Fibroblast of lung (primary cell): ENCODE measurements around the gene FARP1.

Source experiments
- EZH2 ChIP-seq: IDR thresholded peaks from 2 replicates; pipeline ENCODE4 v1.5.1; 2012; ENCODE audit warnings: low read length, control low read depth, mild to moderate bottlenecking; ENCODE audit errors: missing control alignments
- TF ChIP-seq, protein P1 (sequence below), 2 donors: IDR thresholded peaks in 1 of 2; conservative IDR thresholded peaks in 1 of 2; 1 replicate in 1 of 2; 2 replicates in 1 of 2; pipeline ENCODE4 v1.5.1; 2011 to 2012; ENCODE audit warnings: low read length in 2 of 2, control low read depth in 1 of 2, inconsistent platforms in 1 of 2, low read depth in 1 of 2, mild to moderate bottlenecking in 1 of 2

DNA sequence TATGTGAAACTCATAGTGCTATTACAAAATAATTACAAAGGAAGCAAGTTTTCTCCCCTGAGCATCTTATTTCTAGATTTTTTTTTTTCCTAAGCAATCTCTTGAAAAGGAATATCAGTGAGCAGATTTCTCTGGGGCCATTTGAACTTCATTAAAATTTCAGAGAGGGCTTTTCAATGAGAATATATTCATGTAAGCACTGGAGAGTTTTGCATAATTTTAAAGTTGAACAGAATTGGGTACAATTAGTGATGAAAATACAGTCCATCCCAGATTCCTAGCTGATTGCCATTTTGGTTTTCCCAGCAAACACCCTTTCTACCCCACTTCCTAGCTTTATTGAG, 101.0 kb downstream of the FARP1 start:
- TF ChIP-seq, protein P1, sequence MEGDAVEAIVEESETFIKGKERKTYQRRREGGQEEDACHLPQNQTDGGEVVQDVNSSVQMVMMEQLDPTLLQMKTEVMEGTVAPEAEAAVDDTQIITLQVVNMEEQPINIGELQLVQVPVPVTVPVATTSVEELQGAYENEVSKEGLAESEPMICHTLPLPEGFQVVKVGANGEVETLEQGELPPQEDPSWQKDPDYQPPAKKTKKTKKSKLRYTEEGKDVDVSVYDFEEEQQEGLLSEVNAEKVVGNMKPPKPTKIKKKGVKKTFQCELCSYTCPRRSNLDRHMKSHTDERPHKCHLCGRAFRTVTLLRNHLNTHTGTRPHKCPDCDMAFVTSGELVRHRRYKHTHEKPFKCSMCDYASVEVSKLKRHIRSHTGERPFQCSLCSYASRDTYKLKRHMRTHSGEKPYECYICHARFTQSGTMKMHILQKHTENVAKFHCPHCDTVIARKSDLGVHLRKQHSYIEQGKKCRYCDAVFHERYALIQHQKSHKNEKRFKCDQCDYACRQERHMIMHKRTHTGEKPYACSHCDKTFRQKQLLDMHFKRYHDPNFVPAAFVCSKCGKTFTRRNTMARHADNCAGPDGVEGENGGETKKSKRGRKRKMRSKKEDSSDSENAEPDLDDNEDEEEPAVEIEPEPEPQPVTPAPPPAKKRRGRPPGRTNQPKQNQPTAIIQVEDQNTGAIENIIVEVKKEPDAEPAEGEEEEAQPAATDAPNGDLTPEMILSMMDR (conservative IDR thresholded peaks at IDR 0.05 in 1 of 2, IDR thresholded peaks at IDR 0.05 in 1 of 2; ENCODE audit: low read depth in 1 of 2, low read length in 2 of 2): no peak
- no peak for TF ChIP-seq EZH2
